HepG2 (cell line): Measurements from ENCODE around the gene ZSWIM5. TPM values are rescaled to one million over a fixed set of nuclear protein-coding genes. Genes with fewer than 3 reads are reported as not detected.

Experiments
- ATAC-seq: fragments of 200-7000 bp; cut with Tn5 transposase; 3 replicates; pipeline ENCODE4 v1.9.1; 2020; ENCODE audit warnings: mild to moderate bottlenecking, moderate library complexity
- BruUV-seq: library from RNA; stranded (reverse); fragments of 400-500 nt; replicated peaks from 2 replicates; lab custom pipeline; 2021; lab: Mats Ljungman, UMichigan
- CTCF ChIA-PET: fragments of 300-600 bp; formaldehyde crosslinking; extraction: SDS; loops from one replicate; lab custom pipeline; 2021; ENCODE audit warnings: low total read pairs, inconsistent platforms, low intra/inter-chr PET ratio; lab: Yijun Ruan, JAX
- POLR2A ChIA-PET: fragments of 350-600 bp; sonication (Branson Sonifier 250); formaldehyde crosslinking; loops from one replicate; lab custom pipeline; 2020; ENCODE audit warnings: antibody characterized with exemption, inconsistent platforms; lab: Yijun Ruan, JAX
- DNase-seq: peaks from one replicate; pipeline ENCODE4 v3.0.0-alpha.2; 2015; ENCODE audit warnings: low spot score
- FAIRE-seq: peaks from 3 replicates; lab custom pipeline; 2011; peaks lifted over from hg19 to GRCh38; lab: Jason Lieb, UNC
- H2AFZ ChIP-seq: one replicate; pipeline ENCODE4 v1.6.1; 2011; ENCODE audit warnings: low read length, inconsistent platforms
- H3K27ac ChIP-seq: fragments of 300-600 bp; 3 replicates; pipeline ENCODE4 v1.8.0; 2011; ENCODE audit warnings: mixed run types, mild to moderate bottlenecking, mixed read lengths, low read length, inconsistent platforms; ENCODE audit not compliant: insufficient read depth; ENCODE audit errors: extremely low read length
- H3K27me3 ChIP-seq, 2 experiments: fragments of 200-600 bp in 1 of 2; 2 replicates in 1 of 2; 3 replicates in 1 of 2; pipeline versions ENCODE4 v1.6.0 to v1.8.0; 2011; ENCODE audit warnings: low read length in 2 of 2, mild to moderate bottlenecking in 2 of 2, moderate library complexity in 2 of 2, inconsistent platforms in 1 of 2; ENCODE audit not compliant: insufficient read depth in 2 of 2, control insufficient read depth in 1 of 2
- H3K36me3 ChIP-seq, 2 experiments: fragments of 200-600 bp in 1 of 2; replicated peaks in 1 of 2; 2 replicates in 1 of 2; 3 replicates in 1 of 2; pipeline versions ENCODE4 v1.5.1 to v1.8.0; 2011; ENCODE audit warnings: low read length in 2 of 2, inconsistent platforms in 1 of 2; ENCODE audit not compliant: insufficient read depth in 2 of 2, control insufficient read depth in 1 of 2
- H3K4me1 ChIP-seq: 2 replicates; pipeline ENCODE4 v1.5.1; 2012; ENCODE audit warnings: low read length, inconsistent platforms; ENCODE audit not compliant: insufficient read depth
- H3K4me2 ChIP-seq: 2 replicates; pipeline ENCODE4 v1.6.0; 2011; ENCODE audit warnings: low read depth, low read length, inconsistent platforms
- H3K4me3 ChIP-seq, 3 experiments: fragments of 200-600 bp in 1 of 3; sonication (generic), shearing (Covaris generic) in 1 of 3; replicated peaks in 1 of 3; 2 replicates each; pipeline ENCODE4 v1.5.1; 2011 to 2016; ENCODE audit warnings: low read length in 3 of 3, inconsistent platforms in 2 of 3, low read depth in 2 of 3, mild to moderate bottlenecking in 2 of 3, control low read depth in 1 of 3, mixed read lengths in 1 of 3; ENCODE audit not compliant: insufficient read depth in 1 of 3
- H3K79me2 ChIP-seq: one replicate; pipeline ENCODE4 v1.6.1; 2011; ENCODE audit warnings: low read length, inconsistent platforms; ENCODE audit not compliant: insufficient read depth
- H3K9ac ChIP-seq: 2 replicates; pipeline ENCODE4 v1.6.0; 2011; ENCODE audit warnings: mild to moderate bottlenecking, low read depth, low read length, inconsistent platforms; ENCODE audit not compliant: insufficient read depth
- H3K9me3 ChIP-seq: 2 replicates; pipeline ENCODE4 v1.5.1; 2012; ENCODE audit warnings: mild to moderate bottlenecking, low read length
- H4K20me1 ChIP-seq: 2 replicates; pipeline ENCODE4 v1.6.0; 2011; ENCODE audit warnings: inconsistent platforms, mild to moderate bottlenecking, low read length, moderate library complexity; ENCODE audit not compliant: insufficient read depth
- DPF2 ChIP-seq: sonication (generic); formaldehyde crosslinking; IDR thresholded peaks from 2 replicates; pipeline ENCODE4 v1.4.0; 2020; ENCODE audit warnings: mild to moderate bottlenecking, low read depth, missing genetic modification reagents, borderline replicate concordance
- KDM5A ChIP-seq: fragments of 200-600 bp; sonication (generic); IDR thresholded peaks from 2 replicates; pipeline ENCODE4 v1.7.0; 2018; ENCODE audit warnings: antibody characterized with exemption, mild to moderate bottlenecking, low read length, borderline replicate concordance
- WGBS: methylation state at CpG from one replicate; pipeline ENCODE4 v1.1.6; 2017; ENCODE audit warnings: low lambda C conversion rate; 5-methylcytosine and 5-hydroxymethylcytosine counted together
- in situ Hi-C: cut with HindIII; loops from 2 replicates; pipeline ENCODE4 v1.10.0; 2017; ENCODE audit warnings: low pct_unique_long_range_greater_than_20kb; ENCODE audit not compliant: extremely low pct_ligation_motif_present
- intact Hi-C: fragments of 100-400 bp; cut with micrococcal nuclease; formaldehyde crosslinking; loops from one replicate; pipeline ENCODE4 v1.10.0; 2022; ENCODE audit not compliant: unreplicated experiment
- polyA plus RNA-seq, 8 experiments: library from polyadenylated mRNA; depleted of rRNA in 3 of 8; stranded (reverse) in 7 of 8; unstranded in 1 of 8; fragments of >200 nt; fragmentation: Illumina TruSeq in 4 of 8; extraction: Trizol in 4 of 8; gene quantifications; 2 replicates each; pipeline versions ENCODE4 v1.2.1 to v1.2.3, GENCODE V29; 2011 to 2016; ENCODE audit warnings: low read depth in 4 of 8, missing spikeins in 1 of 8, mixed read lengths in 1 of 8; ENCODE audit not compliant: insufficient read depth in 1 of 8
- total RNA-seq, 5 experiments: library from RNA; depleted of rRNA; stranded (reverse); fragments of >200 nt; fragmentation: Illumina TruSeq; extraction: Trizol; gene quantifications; 2 replicates each; pipeline ENCODE4 v1.2.3, GENCODE V29; 2016; ENCODE audit warnings: low read depth in 1 of 5
- TF ChIP-seq, protein P1 (sequence below): sonication (generic); formaldehyde crosslinking; IDR thresholded peaks from 2 replicates; pipeline ENCODE4 v1.5.0; 2020; ENCODE audit warnings: missing genetic modification reagents
- TF ChIP-seq, protein P2 (sequence below): sonication (generic); formaldehyde crosslinking; IDR thresholded peaks from 2 replicates; pipeline ENCODE4 v1.4.0; 2020; ENCODE audit warnings: missing genetic modification reagents, mild to moderate bottlenecking, borderline replicate concordance
- TF ChIP-seq, protein P3 (sequence below): sonication (generic); formaldehyde crosslinking; IDR thresholded peaks from 2 replicates; pipeline ENCODE4 v1.8.0; 2022; ENCODE audit warnings: low read depth, missing genetic modification reagents

Gene ZSWIM5
- total and polyA plus RNA-seq, 2 of the 13 experiments (the other 11 are each of a cell fraction or from before 2014, with no cell fraction given), result 11.0 to 20.6 TPM

DNA sequence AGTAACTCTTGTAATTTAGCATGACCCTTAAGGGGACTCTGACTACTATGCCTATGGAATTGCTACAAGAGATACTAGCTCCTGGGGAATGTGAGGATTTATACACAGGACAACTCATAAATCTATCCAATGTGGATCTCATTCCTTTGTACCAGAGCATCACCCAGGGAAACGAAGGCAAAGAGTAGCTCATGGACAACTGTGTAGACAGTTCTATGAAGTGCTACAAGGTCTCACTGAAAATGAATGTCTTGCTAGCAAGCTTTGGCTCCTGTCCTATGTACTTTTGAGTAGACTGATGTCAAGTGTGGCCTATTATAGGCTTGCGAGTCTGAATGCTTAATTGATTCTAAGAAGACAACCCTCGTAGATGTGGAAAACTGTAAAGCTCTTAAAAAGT is 93.7 kb downstream of the ZSWIM5 start:
- Histone ChIP-seq H3K9me3 (peaks cover 7% of the 10 kb centered on the region; the same call in 1 of the 2 replicates), H2AFZ (no peak overlapping the region), H4K20me1 (no peaks in the 10 kb centered on the region), H3K4me2 (no peak overlapping the region), H3K79me2 (peaks cover 2% of the 10 kb centered on the region), H3K27me3 (no peaks in the 10 kb centered on the region), H3K36me3 (no peaks in the 10 kb centered on the region; a peak in 1 of 5 replicates), H3K9ac (no peak overlapping the region), H3K4me3 (no peak overlapping the region), H3K27ac (no peak overlapping the region), H3K4me1 (peaks cover 48% of the 10 kb centered on the region)
- DNase-seq, result no peak
- intact Hi-C loops (no loop called here), in situ Hi-C loops (no loop called here)
- ChIA-PET CTCF (no interaction called here), POLR2A (no interaction called here)
- ATAC-seq, result no peak
- 96% methylated on average over 3 of the region's 3 CpGs for WGBS
- FAIRE-seq, result no peak
- BruUV-seq, result no TSS peak
- TF ChIP-seq, protein P1, sequence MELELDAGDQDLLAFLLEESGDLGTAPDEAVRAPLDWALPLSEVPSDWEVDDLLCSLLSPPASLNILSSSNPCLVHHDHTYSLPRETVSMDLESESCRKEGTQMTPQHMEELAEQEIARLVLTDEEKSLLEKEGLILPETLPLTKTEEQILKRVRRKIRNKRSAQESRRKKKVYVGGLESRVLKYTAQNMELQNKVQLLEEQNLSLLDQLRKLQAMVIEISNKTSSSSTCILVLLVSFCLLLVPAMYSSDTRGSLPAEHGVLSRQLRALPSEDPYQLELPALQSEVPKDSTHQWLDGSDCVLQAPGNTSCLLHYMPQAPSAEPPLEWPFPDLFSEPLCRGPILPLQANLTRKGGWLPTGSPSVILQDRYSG (CRISPR knock-in tag), result no peak
- TF ChIP-seq, protein P2, sequence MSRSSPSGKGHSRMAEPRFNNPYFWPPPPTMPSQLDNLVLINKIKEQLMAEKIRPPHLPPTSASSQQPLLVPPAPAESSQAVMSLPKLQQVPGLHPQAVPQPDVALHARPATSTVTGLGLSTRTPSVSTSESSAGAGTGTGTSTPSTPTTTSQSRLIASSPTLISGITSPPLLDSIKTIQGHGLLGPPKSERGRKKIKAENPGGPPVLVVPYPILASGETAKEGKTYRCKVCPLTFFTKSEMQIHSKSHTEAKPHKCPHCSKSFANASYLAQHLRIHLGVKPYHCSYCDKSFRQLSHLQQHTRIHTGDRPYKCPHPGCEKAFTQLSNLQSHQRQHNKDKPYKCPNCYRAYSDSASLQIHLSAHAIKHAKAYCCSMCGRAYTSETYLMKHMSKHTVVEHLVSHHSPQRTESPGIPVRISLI (CRISPR knock-in tag), result no peak
- TF ChIP-seq KDM5A (no peak), DPF2 (CRISPR knock-in tag) (no peak)
- TF ChIP-seq, protein P3, sequence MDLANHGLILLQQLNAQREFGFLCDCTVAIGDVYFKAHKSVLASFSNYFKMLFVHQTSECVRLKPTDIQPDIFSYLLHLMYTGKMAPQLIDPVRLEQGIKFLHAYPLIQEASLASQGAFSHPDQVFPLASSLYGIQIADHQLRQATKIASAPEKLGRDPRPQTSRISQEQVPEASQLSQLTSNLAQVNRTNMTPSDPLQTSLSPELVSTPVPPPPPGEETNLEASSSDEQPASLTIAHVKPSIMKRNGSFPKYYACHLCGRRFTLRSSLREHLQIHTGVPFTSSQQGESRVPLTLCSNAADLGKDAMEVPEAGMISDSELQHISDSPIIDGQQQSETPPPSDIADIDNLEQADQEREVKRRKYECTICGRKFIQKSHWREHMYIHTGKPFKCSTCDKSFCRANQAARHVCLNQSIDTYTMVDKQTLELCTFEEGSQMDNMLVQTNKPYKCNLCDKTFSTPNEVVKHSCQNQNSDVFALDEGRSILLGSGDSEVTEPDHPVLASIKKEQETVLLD (CRISPR knock-in tag), result no peak
